Gastroesophageal sphincter (tissue), 3 donors: Measurements from ENCODE around the gene ARF1.

Experiments used
- CTCF ChIP-seq, 4 experiments: fragments of 200-600 bp in 2 of 4; fragments of 450-650 bp in 2 of 4; sonication (generic) in 1 of 4; IDR thresholded peaks; one replicate each; pipeline ENCODE4 v1.5.1; 2017 to 2019; ENCODE audit warnings: antibody characterized with exemption in 4 of 4, mild to moderate bottlenecking in 2 of 4, moderate library complexity in 2 of 4
- POLR2A ChIP-seq, 2 donors: fragments of 450-650 bp; IDR thresholded peaks; one replicate each; pipeline ENCODE4 v1.6.1; 2017; ENCODE audit warnings: antibody characterized with exemption in 2 of 2, mild to moderate bottlenecking in 2 of 2, moderate library complexity in 1 of 2

- TF ChIP-seq CTCF (IDR thresholded peaks at IDR 0.05): no peak
- TF ChIP-seq POLR2A (IDR thresholded peaks at IDR 0.05): no peak
Observed at GRCh38 chr1:228073857-228074545, 8.5 kb upstream of the ARF1 start.
